Measurements from ENCODE around the gene PRR18.

Gene PRR18

DNA sequence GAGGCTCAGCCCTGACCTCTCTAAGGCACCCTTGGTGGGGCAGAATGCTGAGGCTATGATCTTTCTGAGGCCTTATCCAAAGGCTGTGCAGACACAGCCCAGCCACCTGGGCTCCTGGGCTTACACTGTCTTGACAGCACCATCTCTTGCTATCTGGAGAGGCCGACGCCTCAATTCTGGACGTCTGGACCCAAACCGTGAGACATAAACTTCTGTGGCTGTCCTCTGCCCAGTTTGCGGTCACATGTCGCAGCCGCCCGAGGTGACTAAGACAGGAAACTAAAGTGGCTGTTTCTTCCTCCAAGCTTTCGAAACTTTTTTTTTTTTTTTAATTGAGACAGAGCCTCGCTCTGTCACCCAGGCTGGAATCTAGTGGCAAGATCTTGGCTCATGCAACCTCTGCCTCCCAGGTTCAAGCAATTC, 49.3 kb downstream of the PRR18 start:
- H3K27ac ChIP-seq: no peak overlapping the region
- TF ChIP-seq ZFX (IDR thresholded peaks at IDR 0.05): no peak
- TF ChIP-seq, protein P1, sequence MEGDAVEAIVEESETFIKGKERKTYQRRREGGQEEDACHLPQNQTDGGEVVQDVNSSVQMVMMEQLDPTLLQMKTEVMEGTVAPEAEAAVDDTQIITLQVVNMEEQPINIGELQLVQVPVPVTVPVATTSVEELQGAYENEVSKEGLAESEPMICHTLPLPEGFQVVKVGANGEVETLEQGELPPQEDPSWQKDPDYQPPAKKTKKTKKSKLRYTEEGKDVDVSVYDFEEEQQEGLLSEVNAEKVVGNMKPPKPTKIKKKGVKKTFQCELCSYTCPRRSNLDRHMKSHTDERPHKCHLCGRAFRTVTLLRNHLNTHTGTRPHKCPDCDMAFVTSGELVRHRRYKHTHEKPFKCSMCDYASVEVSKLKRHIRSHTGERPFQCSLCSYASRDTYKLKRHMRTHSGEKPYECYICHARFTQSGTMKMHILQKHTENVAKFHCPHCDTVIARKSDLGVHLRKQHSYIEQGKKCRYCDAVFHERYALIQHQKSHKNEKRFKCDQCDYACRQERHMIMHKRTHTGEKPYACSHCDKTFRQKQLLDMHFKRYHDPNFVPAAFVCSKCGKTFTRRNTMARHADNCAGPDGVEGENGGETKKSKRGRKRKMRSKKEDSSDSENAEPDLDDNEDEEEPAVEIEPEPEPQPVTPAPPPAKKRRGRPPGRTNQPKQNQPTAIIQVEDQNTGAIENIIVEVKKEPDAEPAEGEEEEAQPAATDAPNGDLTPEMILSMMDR (conservative IDR thresholded peaks at IDR 0.05): no peak

DNA sequence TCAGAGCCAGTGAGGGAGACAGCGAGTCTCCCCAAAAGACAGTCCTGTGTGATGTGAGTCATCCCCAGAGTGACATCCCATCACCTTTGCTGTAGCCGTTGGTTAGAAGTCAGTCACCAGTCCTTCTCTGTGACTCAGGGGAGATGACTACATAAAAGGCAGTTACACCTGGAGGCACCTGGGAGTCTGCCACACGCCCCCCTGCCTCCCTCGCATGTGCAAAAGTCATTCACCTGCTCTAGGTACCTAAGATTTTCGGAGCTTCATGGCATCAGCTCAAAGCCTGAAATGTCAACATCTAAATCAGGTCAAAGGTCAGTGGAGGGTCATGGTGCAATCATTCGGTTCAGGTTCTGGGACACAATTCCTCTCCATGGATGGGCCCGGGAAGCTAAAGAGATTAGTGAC, 50.3 kb downstream of the PRR18 start:
- no peak for TF ChIP-seq ZFX (IDR thresholded peaks at IDR 0.05)
- TF ChIP-seq, protein P1 (conservative IDR thresholded peaks at IDR 0.05): no peak
- H3K27ac ChIP-seq: no peak overlapping the region

Data from C4-2B (cell line).